Suprapubic skin (tissue), 4 donors: Measurements from ENCODE around the gene SLC22A13.

Experiments
- CTCF ChIP-seq, 2 donors: fragments of 200-600 bp in 1 of 2; fragments of 450-650 bp in 1 of 2; sonication (generic) in 1 of 2; IDR thresholded peaks; one replicate each; pipeline ENCODE4 v1.5.1; 2016 to 2019; ENCODE audit warnings: antibody characterized with exemption in 2 of 2, mild to moderate bottlenecking in 1 of 2, moderate library complexity in 1 of 2
- POLR2A ChIP-seq, 2 donors: fragments of 450-650 bp; IDR thresholded peaks; one replicate each; pipeline ENCODE4 v1.6.1; 2017; ENCODE audit warnings: antibody characterized with exemption in 2 of 2, mild to moderate bottlenecking in 2 of 2, moderate library complexity in 2 of 2
- POLR2AphosphoS5 ChIP-seq, 3 donors: sonication (generic); formaldehyde crosslinking; IDR thresholded peaks; one replicate each; pipeline ENCODE4 v1.6.1; 2017; ENCODE audit warnings: antibody characterized with exemption in 3 of 3

GRCh38 chr3:38297947-38298711 lies 32.5 kb downstream of the SLC22A13 start:
- peak in 1 of 2 donors; percentile 7 for TF ChIP-seq CTCF (IDR thresholded peaks at IDR 0.05)
- TF ChIP-seq POLR2AphosphoS5 (IDR thresholded peaks at IDR 0.05), result no peak
- no peak for TF ChIP-seq POLR2A (IDR thresholded peaks at IDR 0.05)
